CD4-positive, alpha-beta T cell treated with Interleukin-10 for 1 hour (primary cell): ENCODE results near the gene TJP2.
"Not testable (repeated sequence)": the region's sequence is repeated elsewhere in the genome, so short reads cannot be mapped to it uniquely, and the experiment has no call there.

Source experiments
- DNase-seq: peaks from one replicate; pipeline ENCODE4 v3.0.0-alpha.2; 2020

TJP2 gene

DNA sequence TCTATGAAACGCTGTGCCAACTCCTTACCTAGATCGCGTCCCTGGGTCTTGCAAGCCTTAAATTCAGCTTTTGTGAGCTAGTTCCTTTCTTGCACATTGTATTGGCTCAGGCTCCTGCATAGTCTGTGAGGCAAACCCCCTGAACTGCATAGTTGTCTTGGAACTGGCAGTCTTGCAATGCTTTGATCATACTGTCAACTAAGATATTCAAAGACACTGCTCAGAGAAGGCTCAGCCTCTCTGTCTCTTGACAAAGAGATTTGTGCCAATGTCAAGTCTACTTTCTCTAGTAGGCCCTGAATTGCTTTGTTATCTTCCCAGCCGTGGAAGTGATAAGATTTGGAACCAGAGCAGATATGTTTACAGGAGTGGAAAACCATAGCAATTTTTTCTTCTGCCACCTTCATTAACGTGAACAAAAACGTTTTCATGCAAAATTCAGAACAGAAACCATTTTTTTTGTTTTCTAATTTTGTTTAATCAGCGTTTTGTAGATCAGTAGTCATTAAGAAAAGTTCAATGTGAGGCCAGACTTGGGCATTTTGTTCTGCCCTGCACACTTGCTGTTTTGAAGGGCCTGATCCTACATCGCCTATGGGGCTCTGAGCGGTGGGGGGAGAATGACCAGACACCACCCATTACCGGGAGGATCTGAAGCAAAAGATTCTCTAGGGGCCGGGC, 123.4 kb downstream of the TJP2 start:
- no peak for DNase-seq

DNA sequence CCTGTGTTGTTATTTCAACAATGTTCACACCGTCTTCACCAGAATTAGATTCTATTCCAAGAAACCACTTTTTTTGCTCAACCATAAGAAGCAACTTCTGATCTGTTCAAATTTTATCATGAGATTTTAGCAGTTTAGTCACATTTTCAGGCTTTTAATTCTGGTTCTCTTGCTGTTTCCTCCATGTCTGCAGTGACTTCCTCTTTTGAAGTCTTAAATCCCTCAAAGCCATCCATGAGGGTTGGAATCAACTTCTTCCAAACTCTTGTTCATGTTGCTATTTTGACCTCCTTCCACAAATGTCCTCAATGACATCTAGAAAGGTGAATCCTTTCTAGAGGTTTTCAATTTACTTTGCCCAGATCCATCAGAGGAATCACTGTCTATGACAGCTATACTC, 125.2 kb downstream of the TJP2 start:
- DNase-seq: no peak

DNA sequence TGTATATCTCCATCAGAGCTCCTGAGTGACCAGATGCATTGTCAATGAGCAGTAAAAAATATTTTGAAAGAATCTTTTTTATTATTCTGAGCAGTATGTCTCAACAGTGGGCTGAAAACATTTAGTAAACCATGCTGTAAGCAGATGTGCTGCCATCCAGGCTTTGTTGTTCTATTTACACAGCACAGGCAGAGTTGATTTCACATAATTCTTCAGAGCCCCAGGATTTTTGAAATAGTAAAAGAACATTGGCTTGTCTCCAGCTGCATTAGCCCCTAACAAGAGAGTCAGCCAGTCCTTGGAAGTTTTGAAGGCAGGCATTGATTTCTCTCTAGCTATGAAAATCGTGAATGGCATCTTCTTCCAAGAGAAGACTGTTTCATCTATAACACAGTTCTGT, 125.7 kb downstream of the TJP2 start:
- no peak for DNase-seq

DNA sequence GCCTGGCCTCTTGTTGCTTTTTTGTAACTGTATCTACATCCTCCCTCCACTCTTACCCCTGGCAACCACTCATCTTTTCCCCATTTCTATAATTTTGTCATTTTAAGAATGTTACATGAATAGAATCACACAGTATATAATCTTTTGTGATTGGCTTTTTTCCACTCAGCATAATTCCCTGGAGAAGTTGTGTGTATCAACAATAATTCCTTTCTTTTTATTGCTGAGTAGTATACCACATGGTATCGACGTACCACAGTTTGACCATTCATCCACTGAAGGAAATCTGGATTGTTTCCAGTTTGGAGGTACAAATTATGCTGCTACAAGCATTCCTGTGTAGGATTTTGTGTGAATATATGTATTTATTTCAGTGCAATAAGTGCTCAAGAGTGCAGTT, 129.3 kb downstream of the TJP2 start:
- no peak for DNase-seq

DNA sequence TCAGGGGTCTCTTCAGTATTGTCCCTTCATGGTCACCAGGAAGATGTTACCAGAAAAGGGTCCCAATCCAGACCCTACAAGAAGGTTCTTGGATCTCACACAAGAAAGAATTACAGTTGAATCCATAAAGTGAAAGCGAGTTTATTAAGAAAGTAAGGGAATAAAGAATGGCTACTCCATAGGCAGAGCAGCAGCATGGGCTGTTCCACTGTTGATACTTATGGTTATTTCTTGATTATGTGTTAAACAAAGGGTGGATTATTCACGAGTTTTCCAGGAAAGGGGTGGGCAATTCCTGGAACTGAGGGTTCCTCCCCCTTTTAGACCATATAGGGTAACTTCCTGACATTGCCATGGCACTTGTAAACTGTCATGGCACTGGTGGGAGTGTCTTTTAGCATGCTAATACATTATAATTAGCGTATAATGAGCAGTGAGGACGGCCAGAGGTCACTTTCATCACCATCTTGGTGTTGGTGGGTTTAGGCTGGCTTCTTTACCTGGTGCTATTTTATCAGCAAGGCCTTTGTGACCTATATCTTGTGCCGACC, 132.9 kb downstream of the TJP2 start:
- DNase-seq: not testable (repeated sequence)

DNA sequence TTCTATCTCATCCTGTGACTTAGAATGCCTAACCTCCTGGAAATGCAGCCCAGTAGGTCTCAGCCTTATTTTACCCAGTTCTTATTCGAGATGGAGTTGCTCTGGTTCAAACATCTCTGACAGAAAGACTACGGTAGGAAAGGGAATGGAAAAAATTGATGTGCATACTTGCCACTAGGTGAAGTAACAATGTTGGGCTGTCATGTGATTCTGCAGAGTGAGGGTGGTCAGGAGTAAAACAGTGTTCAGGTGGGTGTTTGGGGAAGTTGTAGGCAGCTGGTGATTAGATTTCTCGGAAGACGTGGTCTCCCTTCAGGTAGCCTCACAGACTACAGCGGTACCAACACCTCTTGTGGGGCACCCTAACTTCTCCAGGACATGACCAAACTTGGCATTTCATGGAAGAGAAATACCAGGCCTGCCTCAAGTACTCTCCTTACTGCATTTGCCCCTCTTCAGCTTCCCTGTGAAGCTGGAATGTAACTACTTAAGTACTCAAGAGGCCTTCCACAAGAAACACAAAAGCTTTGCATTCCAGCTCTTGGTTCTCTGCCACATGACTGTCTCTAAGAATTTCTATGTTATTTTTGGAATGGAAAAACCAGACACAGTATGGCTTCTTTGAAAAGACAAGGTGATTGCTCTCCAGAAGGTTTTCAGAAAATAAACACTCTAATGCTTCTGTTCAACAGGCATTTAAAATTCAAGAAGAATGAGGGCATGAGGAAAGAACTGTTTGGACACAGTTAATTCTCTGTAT, 133.5 kb downstream of the TJP2 start:
- DNase-seq: no peak

DNA sequence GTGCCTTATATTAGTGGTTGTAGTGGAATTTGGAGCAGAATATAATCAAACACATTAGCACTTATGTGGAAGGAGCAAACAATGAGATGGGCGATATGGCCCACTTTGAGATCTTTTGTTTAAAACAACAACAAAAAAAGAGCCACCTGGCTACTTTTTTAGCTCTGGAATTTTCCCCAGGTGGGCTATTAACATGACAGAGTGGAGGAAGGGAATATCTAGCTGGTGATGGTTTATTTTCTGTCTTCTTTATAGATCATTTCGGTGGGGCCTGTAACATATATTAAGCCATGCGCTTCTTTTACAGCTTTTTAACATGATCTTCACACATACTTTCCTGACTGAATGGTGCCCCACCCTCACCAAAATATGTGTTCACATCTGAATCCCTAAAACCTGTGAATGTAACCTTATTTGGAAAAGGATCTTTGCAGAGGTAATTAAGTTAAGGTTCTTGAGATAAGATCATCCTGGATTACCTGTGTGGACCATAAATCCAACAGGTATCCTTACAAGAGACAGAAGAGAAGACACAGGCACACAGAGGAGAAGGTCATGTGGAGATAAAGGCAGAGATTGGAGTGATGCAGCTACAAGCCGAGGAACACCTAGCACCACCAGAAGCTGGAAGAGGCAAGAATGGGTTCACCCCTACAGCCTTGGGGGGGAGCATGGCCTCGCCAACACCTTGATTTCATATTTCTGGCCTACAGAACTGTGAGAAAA, 134.3 kb downstream of the TJP2 start:
- no peak for DNase-seq

DNA sequence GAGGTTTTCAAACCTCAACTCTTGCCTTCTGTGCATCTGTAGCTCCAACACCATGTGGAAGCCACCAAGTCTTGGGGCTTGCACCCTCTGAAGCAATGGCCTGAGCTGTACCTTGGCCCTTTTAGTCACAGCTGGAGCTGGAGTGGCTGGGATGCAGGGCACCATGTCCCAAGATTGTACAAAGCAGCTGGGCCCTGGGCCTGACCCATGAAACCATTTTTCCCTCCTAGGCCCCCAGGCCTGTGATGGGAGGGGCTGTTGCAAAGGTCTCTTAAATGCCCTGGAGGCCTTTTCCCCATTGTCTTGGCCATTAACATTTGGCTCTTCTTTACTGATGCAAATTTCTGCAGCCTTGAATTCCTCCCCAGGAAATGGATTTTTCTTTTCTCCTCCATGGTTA, 139.1 kb downstream of the TJP2 start:
- DNase-seq: no peak

DNA sequence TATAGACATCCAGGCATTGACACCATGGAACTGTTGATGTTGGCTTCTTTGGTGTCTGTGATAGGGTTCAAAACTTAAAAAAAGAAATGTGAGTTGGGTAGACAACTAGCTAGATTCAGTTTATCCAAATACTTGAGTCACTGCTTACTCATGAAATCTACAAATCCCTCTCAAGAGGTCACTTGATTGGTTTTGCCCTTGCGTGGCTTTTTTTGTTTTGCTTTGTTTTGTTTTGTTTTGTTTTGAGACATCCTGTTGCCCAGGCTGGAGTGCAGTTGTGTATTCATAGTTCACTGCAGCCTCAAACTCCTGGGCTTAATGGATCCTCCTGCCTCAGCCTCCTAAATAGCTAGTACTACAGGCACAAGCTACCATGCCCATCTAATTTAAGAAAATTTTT, 140.5 kb downstream of the TJP2 start:
- DNase-seq: no peak

DNA sequence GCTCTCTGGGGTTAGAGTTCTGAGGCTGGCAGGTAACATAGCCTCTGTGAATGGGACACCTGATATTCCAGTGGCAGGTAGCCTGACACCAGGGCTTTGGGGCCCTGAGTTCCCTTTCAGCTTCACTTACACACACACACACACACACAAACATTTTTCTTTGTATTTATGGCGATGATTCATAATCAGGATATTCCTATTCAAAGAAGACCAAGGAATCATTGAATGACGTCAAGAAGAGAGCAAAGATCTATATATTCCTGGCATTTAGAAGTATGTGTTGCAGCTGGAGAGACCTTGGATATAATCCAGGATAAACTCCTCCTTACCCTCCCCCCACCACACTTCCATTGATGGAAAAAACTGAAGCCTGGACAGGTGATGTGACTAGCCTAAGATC, 143.0 kb downstream of the TJP2 start:
- DNase-seq: no peak

DNA sequence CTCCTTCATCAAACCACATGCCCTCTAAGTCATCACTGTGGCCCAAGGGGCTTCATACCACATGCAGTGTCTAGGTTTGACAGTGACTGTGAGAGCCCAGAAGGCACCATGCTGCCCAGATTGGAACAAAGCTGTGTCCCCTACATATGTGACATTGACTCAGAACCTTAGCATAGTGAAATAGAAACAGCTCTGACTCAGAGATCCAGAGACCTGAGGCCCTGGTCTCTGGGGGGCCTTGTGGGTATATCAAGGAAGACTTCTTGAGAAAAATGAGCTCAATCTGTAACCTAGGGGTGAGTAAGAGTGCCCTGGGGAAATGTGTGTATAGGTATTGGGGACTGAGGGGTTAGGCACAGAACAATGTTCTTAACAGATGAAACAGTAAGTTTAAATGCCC, 143.8 kb downstream of the TJP2 start:
- DNase-seq: no peak

DNA sequence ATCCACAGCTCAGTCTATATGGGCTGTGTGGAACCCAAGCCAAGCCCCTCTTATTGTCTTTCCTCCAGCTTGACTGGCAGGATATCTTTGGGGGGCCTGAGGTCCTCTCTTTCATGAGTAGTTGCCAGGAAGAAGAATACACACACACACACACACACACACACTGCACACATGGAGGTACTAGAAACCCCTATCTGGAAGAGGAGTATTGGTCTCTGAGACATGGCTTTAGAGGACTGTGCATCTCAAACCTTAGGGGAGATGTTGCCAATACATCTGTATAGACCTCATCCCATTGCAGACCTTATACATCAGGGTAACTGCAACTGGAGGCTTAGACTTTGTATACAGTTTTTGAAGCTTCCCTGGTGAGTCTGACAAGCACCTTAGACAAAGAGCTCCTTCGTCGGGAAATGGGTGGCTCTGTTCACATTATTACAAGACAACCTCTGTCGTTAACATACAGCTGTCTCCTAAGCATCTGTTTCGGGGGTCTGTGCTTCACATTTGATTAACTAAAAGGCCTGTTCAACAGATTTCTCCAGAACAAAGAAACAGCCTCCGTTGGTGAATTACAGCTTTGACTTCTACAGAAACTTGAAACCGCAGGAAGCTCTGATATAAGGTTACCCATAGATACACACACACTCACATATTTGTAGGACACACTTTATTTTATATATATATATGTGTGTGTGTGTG, 145.4 kb downstream of the TJP2 start:
- no peak for DNase-seq

DNA sequence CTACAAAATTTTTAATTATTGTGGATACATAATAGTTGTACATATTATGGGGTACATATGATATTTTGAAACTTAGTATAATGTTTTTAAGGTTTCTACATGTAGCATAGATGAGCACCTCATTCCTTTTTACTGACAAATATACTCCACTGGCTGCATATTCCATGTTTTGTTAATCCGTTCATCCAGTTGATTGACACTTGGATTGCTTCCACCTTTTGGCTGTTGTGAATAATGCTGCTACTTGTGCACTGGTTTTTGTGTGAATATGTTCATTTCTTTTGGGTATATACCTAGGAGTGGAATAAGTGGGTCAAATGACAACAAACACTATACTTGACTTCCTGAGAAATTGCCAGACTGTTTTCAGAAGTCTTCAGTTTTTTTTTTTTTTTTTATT, 148.2 kb downstream of the TJP2 start:
- no peak for DNase-seq

DNA sequence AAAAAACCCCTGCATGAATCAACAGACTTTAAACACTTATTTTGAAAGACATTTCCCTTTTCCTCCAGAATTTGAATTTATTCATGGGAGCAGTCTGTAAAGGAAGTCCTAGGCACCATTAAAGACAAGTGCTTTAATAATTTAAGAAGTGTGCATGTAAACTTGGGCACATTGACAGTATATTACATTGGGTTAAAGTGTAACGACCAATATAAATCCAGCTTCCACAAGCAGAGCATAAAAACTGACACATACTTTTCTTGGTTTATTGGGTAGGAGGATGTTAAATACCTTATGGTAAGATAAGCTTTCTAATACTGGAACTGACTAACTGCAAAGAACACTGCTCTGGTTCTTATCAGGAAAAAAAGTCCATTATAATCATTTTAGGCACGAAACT, 149.8 kb downstream of the TJP2 start:
- DNase-seq: no peak
